GM18502 (cell line): ENCODE measurements around the gene TMEM209.
"Not testable (repeated sequence)": the region's sequence is repeated elsewhere in the genome, so short reads cannot be mapped to it uniquely, and the experiment has no call there.

Source experiments
- ATAC-seq: cut with Tn5 transposase; IDR thresholded peaks from one replicate; pipeline ENCODE4 v1.9.1; 2021; ENCODE audit warnings: mild to moderate bottlenecking; ENCODE audit not compliant: unreplicated experiment, poor library complexity

Gene TMEM209

GRCh38 chr7:130131964-130132875 lies 73.0 kb downstream of the TMEM209 start:
- no peak for ATAC-seq

GRCh38 chr7:130131191-130131834 lies 73.9 kb downstream of the TMEM209 start:
- ATAC-seq = no peak

- no peak for ATAC-seq
These were observed 76.2 kb downstream of the TMEM209 start for GRCh38 chr7:130129011-130129411.

- no peak for ATAC-seq
These were observed 77.3 kb downstream of the TMEM209 start for GRCh38 chr7:130127821-130128317.

- no peak for ATAC-seq
These were observed 77.8 kb downstream of the TMEM209 start for GRCh38 chr7:130127404-130127803.

GRCh38 chr7:130126840-130127239 lies 78.4 kb downstream of the TMEM209 start:
- ATAC-seq = not testable (repeated sequence)

GRCh38 chr7:130124711-130125110 lies 80.5 kb downstream of the TMEM209 start:
- no peak for ATAC-seq

GRCh38 chr7:130123501-130123900 lies 81.7 kb downstream of the TMEM209 start:
- no peak for ATAC-seq

GRCh38 chr7:130118801-130119200 lies 86.4 kb downstream of the TMEM209 start:
- ATAC-seq = no peak

- ATAC-seq = no peak
These were observed 86.9 kb downstream of the TMEM209 start for GRCh38 chr7:130118294-130118693.

GRCh38 chr7:130114776-130115175 lies 90.4 kb downstream of the TMEM209 start:
- ATAC-seq = no peak
